CD14-positive monocyte (primary cell): ENCODE data around the gene CDKN2D. TPM values are rescaled to one million over a fixed set of nuclear protein-coding genes. Genes with fewer than 3 reads are reported as not detected.

Experiments
- DNase-seq, 3 donors: peaks; one replicate each; pipeline ENCODE4 v3.0.0-alpha.2; 2011 to 2022
- H2AFZ ChIP-seq: 2 replicates; pipeline ENCODE4 v1.6.0; 2012; ENCODE audit warnings: mild to moderate bottlenecking, low read depth, low read length, inconsistent platforms; ENCODE audit not compliant: insufficient read depth, poor library complexity, severe bottlenecking
- H3K27ac ChIP-seq, 2 donors: 1 replicate in 1 of 2; 2 replicates in 1 of 2; pipeline ENCODE4 v1.5.1; 2012 to 2013; ENCODE audit warnings: low read length in 2 of 2, control low read depth in 1 of 2, inconsistent platforms in 1 of 2, low read depth in 1 of 2, mild to moderate bottlenecking in 1 of 2
- H3K27me3 ChIP-seq, 2 donors: one replicate each; pipeline versions ENCODE4 v1.6.0 to v1.6.1; 2011 to 2013; ENCODE audit warnings: low read length in 2 of 2; ENCODE audit not compliant: control insufficient read depth in 2 of 2, insufficient read depth in 2 of 2
- H3K36me3 ChIP-seq, 2 donors: replicated peaks in 1 of 2; 1 replicate in 1 of 2; 2 replicates in 1 of 2; pipeline versions ENCODE4 v1.5.1 to v1.6.1; 2012 to 2013; ENCODE audit warnings: low read length in 2 of 2, control low read depth in 1 of 2, inconsistent platforms in 1 of 2, mild to moderate bottlenecking in 1 of 2; ENCODE audit not compliant: insufficient read depth in 2 of 2, control insufficient read depth in 1 of 2
- H3K4me1 ChIP-seq, 2 donors: 1 replicate in 1 of 2; 2 replicates in 1 of 2; pipeline versions ENCODE4 v1.5.1 to v1.6.1; 2012 to 2013; ENCODE audit warnings: low read length in 2 of 2, control low read depth in 1 of 2, inconsistent platforms in 1 of 2, mild to moderate bottlenecking in 1 of 2, moderate library complexity in 1 of 2; ENCODE audit not compliant: insufficient read depth in 2 of 2, control insufficient read depth in 1 of 2
- H3K4me2 ChIP-seq: replicated peaks from 2 replicates; pipeline ENCODE3; 2012; ENCODE audit warnings: low read length, moderate library complexity, mild to moderate bottlenecking; ENCODE audit not compliant: poor library complexity, severe bottlenecking; ENCODE audit errors: extremely low read depth
- H3K4me3 ChIP-seq, 3 experiments: fragments of 200-600 bp in 1 of 3; sonication (generic) in 1 of 3; replicated peaks in 1 of 3; 1 replicate in 2 of 3; 2 replicates in 1 of 3; pipeline ENCODE4 v1.5.1; 2011 to 2013; ENCODE audit warnings: low read length in 3 of 3, mild to moderate bottlenecking in 3 of 3, control low read depth in 2 of 3, low read depth in 2 of 3, inconsistent platforms in 1 of 3, moderate library complexity in 1 of 3
- H3K79me2 ChIP-seq: 2 replicates; pipeline ENCODE4 v1.6.0; 2012; ENCODE audit warnings: mild to moderate bottlenecking, control low read depth, inconsistent platforms, low read length, moderate library complexity; ENCODE audit not compliant: insufficient read depth
- H3K9ac ChIP-seq: 2 replicates; pipeline ENCODE4 v1.6.0; 2017; ENCODE audit warnings: low read length, mild to moderate bottlenecking; ENCODE audit not compliant: insufficient read depth, poor library complexity, severe bottlenecking
- H3K9me3 ChIP-seq, 2 donors: replicated peaks in 1 of 2; 1 replicate in 1 of 2; 2 replicates in 1 of 2; pipeline versions ENCODE4 v1.5.1 to v1.6.1; 2012 to 2013; ENCODE audit warnings: low read length in 2 of 2, control low read depth in 1 of 2; ENCODE audit not compliant: control insufficient read depth in 1 of 2, insufficient read depth in 1 of 2
- H4K20me1 ChIP-seq: 2 replicates; pipeline ENCODE4 v1.6.0; 2012; ENCODE audit warnings: mild to moderate bottlenecking, low read length, control low read depth, moderate library complexity; ENCODE audit not compliant: insufficient read depth
- H3K27ac Mint-ChIP-seq, 7 donors: one replicate each; pipeline ENCODE4 v1.8.0; 2020; ENCODE audit warnings: mild to moderate bottlenecking in 7 of 7, mixed read lengths in 7 of 7, moderate library complexity in 6 of 7, inconsistent platforms in 2 of 7
- H3K27me3 Mint-ChIP-seq, 3 donors: one replicate each; pipeline ENCODE4 v1.8.0; 2021 to 2022; ENCODE audit warnings: low read depth in 3 of 3, mild to moderate bottlenecking in 3 of 3, mixed read lengths in 3 of 3, moderate library complexity in 3 of 3, inconsistent platforms in 1 of 3
- H3K36me3 Mint-ChIP-seq, 2 donors: one replicate each; pipeline ENCODE4 v1.8.0; 2020; ENCODE audit warnings: mixed read lengths in 2 of 2, inconsistent platforms in 1 of 2, mild to moderate bottlenecking in 1 of 2
- H3K4me1 Mint-ChIP-seq: one replicate; pipeline ENCODE4 v1.8.0; 2020; ENCODE audit warnings: mild to moderate bottlenecking, mixed read lengths
- H3K4me3 Mint-ChIP-seq, 2 donors: one replicate each; pipeline ENCODE4 v1.8.0; 2020; ENCODE audit warnings: mild to moderate bottlenecking in 2 of 2, mixed read lengths in 2 of 2, moderate library complexity in 1 of 2
- H3K9me3 Mint-ChIP-seq, 7 donors: one replicate each; pipeline ENCODE4 v1.8.0; 2020 to 2022; ENCODE audit warnings: mixed read lengths in 7 of 7, mild to moderate bottlenecking in 6 of 7, moderate library complexity in 6 of 7, inconsistent platforms in 2 of 7
- CTCF ChIP-seq: fragments of 200-600 bp; IDR thresholded peaks from one replicate; pipeline ENCODE4 v1.8.0; 2022; ENCODE audit warnings: antibody characterized with exemption, mild to moderate bottlenecking
- WGBS: methylation state at CpG from one replicate; pipeline ENCODE4 v1.1.5; 2013; ENCODE audit warnings: missing lambda C conversion rate; ENCODE audit not compliant: insufficient coverage; 5-methylcytosine and 5-hydroxymethylcytosine counted together
- intact Hi-C, 2 donors: fragments of 100-400 bp; cut with micrococcal nuclease; formaldehyde crosslinking; loops; one replicate each; pipeline versions ENCODE4 v1.15.0 to v1.15.1; 2023
- polyA plus RNA-seq, 3 donors: library from polyadenylated mRNA; depleted of rRNA in 1 of 3; unstranded in 2 of 3; stranded (reverse) in 1 of 3; fragments of 300-500 nt in 2 of 3; fragments of >200 nt in 1 of 3; fragmentation: Illumina TruSeq in 2 of 3; gene quantifications; 1 replicate in 2 of 3; 2 replicates in 1 of 3; pipeline ENCODE4 v1.2.3, GENCODE V29; 2012 to 2021

The CDKN2D gene
- polyA plus RNA-seq, 3 donors, result 115 to 166 (median 130) TPM

- Histone ChIP-seq H3K4me1 (peaks cover 5 to 6% of the 10 kb centered on the region in 2 donors), H2AFZ (no peak overlapping the region), H4K20me1 (peaks cover 34% of the 10 kb centered on the region), H3K4me3 (no peak overlapping the region), H3K4me2 (no peak overlapping the region), H3K27me3 (no peaks in the 10 kb centered on the region), H3K36me3 (peaks cover 77 to 98% of the 10 kb centered on the region in 2 donors), H3K9ac (no peak overlapping the region), H3K27ac (no peak overlapping the region), H3K9me3 (no peaks in the 10 kb centered on the region), H3K79me2 (peaks cover 12% of the 10 kb centered on the region)
- peaks cover 15% of the 10 kb centered on the region for H3K4me1 Mint-ChIP-seq
- WGBS, result 94% methylated on average over 33 of the region's 33 CpGs
- peak overlapping the region in 2 of 7 donors; percentile 7 to 74 for H3K27ac Mint-ChIP-seq
- TF ChIP-seq CTCF, result no peak
- no peak for DNase-seq
- H3K4me3 Mint-ChIP-seq, result no peak overlapping the region
- no peaks in the 10 kb centered on the region for H3K9me3 Mint-ChIP-seq
- peaks cover 73 to 89% of the 10 kb centered on the region in 2 donors for H3K36me3 Mint-ChIP-seq
- intact Hi-C loops, result no loop called here
- no peaks in the 10 kb centered on the region for H3K27me3 Mint-ChIP-seq
Measured at GRCh38 chr19:10557603-10558197, 11.1 kb downstream of the CDKN2D start.

GRCh38 chr19:10555610-10555973, 13.2 kb downstream of the CDKN2D start:
- Histone ChIP-seq H4K20me1 (peaks cover 44% of the 10 kb centered on the region), H3K9ac (no peak overlapping the region), H3K4me2 (no peak overlapping the region), H3K27me3 (no peaks in the 10 kb centered on the region), H2AFZ (no peak overlapping the region), H3K79me2 (peaks cover 6% of the 10 kb centered on the region), H3K27ac (peak overlapping the region in 1 of 2 donors; percentile 23), H3K36me3 (peaks cover 74 to 96% of the 10 kb centered on the region in 2 donors), H3K4me3 (no peak overlapping the region), H3K4me1 (peaks cover 5 to 6% of the 10 kb centered on the region in 2 donors), H3K9me3 (peaks cover 0 to 4% of the 10 kb centered on the region in 2 donors)
- Mint-ChIP-seq H3K27ac (peak overlapping the region in 2 of 7 donors; percentile 41 to 60), H3K4me1 (peaks cover 15% of the 10 kb centered on the region), H3K27me3 (no peaks in the 10 kb centered on the region), H3K9me3 (peaks cover 0 to 8% (median 1%) of the 10 kb centered on the region in 7 donors), H3K4me3 (no peak overlapping the region), H3K36me3 (peaks cover 69 to 92% of the 10 kb centered on the region in 2 donors)
- no peak for TF ChIP-seq CTCF
- intact Hi-C loops, result no loop called here
- DNase-seq, result peak in 1 of 3 donors; percentile 10
- 11% methylated on average over 3 of the region's 7 CpGs for WGBS
